Measurements from ENCODE around the gene XBP1.
A peak's percentile ranks its signal among the peaks of the same experiment; 100 is the strongest.
"Not testable (repeated sequence)": the region's sequence is repeated elsewhere in the genome, so short reads cannot be mapped to it uniquely, and the experiment has no call there.

The XBP1 gene

DNA sequence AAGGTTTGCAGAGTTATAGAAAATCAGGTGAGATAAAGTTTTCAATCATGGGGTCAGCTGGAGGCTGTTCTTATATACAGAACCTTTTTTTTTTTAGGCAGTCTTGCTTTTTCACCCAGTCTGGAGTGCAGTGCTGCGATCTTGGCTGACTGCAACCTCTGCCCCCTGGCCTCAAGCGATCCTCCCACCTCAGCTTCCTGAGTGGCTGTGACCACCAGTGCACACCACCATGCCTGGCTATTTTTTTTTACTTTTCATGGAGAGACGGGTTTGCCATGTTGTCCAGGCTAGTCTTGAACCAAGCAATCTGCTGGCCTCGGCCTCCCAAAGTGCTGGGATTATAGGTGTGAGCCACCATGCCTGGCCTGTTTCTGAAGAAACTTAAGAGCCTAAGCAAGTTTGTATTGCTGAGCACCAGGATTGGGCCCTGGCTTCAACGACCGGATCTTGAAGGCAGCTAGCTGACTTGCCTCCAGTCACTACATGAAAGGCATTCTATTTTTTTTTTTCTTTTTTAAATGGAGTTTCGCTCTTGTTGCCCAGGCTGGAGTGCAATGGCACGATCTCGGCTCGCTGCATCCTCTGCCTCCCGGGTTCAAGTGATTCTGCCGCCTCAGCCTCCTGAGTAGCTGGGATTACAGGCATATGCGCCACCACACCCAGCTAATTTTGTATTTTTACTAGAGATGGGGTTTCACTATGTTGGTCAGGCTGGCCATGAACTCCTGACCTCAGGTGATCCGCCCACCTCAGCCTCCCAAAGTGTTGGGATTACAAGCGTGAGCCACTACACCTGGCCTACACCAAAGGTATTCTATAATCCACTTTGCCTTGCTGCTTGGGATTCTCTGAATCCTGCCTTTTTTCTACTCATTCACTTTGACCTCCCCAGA is 7.6 kb downstream of the XBP1 start:
- DNase-seq (ENCODE audit: low read depth in 2 of 2) = no peak

DNA sequence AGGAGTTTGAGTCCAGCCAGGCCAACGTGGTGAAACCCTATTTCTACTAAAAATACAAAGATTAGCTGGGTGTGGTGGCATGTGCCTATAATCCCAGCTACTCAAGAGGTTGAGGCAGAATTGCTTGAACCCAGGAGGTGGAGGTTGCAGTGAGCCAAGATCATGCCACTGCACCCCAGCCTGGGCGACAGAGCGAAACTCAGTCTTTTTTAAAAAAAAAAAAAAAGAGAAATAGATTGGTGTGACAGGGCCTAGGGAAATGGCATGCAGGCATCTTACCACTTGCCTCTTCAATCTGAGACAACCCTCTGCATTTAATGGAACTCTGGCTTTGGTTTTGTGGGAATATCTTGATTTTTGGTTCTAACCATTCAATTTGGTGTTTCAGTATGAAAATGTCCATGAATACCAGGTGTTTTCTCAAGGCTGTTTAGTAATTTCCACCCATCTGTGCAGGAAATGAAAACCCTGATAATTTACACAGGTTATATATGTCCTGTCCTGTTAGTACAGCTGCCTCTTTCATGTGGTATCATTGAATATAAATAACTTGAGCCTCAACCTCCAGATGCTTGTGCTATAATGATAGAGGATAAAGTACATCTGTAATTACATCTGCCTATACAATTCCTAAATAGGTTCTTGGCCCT is 8.4 kb downstream of the XBP1 start:
- no peak for DNase-seq (ENCODE audit: low read depth in 2 of 2)

DNA sequence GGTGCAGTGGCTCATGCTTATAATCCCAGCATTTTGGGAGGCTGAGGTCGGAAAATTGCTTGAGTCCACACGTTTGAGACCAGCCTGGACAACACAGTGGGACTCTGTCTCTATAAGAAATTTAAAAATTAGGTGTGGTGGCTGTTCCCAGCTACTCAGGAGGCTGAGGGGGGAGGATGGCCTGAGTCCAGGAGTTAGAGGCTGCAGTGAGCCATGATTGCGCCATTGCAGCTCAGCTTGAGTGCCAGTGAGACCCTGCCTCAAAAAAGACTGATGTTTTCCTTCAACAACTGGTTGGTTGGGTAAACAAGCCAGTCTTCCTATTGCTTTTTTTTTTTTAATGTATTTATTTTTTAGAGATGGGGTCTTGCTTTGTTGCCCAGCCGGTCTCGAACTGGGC is 9.2 kb downstream of the XBP1 start:
- no peak for DNase-seq (ENCODE audit: low read depth in 2 of 2)

DNA sequence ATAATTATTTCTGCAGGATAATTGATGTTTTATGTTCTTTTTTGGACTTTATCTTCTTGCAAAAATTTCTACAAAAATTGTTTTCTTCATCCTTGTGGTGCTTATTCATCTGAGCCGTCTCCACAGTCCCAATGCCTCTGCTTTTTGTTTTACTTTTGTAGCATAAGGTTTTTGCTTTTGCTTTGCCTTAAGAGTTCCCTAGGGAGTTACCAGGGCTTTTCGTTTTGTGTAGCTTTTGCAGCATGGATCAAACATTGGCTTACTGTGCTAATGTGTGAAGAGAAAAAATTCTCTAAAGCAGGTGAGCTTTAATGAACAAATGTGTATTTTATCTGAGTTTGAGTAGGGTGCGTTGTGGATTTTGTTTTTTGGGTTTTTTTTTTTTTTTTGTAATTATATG is 11.8 kb downstream of the XBP1 start:
- DNase-seq (ENCODE audit: low read depth in 2 of 2) = no peak

DNA sequence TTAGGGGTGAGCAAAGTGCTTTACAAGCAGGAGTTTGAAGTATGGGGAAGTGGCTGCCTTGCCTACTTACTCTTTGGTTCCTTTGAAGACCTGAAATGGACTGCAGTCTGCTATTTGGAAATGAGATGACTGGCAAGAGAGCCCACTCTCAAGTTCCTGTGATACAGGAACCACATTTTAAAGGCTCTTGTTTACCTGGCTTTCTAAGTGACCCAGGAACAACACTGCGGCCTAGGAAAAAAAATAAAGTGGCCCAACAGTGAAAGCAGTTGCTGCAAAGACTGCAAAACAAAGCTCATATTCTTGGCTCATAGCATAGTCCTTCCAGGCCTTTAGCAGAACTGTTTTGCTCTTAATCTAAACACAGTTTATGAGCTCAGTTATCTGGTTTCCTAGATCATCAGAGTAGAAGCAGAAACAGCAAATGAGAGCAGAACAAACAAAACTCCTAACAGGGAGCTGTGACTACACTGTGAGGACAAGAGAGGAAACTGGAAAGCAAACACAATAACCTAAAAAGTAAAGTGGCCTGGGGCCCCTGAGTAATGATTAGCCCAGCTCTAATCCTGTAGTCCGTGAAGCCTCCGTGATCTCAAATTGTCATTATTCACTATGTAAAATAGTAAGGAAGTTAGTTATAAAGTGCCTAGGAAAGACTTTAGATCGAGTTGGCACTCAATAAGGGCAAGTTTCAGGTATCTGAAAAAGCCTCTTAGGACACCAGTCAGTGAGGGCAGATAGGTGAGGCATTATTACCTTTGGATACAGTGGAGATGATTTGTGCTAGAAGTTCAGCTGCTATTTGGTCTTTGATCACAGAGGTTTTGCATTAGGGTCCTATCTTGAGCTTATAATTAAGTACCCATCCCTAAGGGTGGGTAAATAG is 16.3 kb downstream of the XBP1 start:
- no peak for DNase-seq (ENCODE audit: low read depth in 2 of 2)

DNA sequence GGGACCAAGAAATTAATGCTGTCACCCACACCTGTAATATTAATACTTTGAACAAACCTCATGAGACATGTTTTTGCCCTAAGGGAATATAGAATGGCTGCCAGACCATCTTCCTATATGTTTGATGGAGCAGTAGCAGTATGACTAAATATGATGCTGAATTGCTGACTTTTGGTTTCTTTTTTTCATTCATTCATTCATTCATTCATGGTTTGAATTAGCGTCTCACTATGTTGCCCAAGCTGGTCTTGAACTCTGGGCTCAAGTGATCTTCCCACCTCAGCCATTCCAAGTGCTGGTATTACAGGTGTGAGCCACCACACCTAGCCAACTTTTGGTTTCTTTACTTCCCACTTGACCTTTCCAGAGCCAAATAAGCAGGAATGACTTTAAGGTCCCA is 20.1 kb downstream of the XBP1 start:
- no peak for DNase-seq (ENCODE audit: low read depth in 2 of 2)

DNA sequence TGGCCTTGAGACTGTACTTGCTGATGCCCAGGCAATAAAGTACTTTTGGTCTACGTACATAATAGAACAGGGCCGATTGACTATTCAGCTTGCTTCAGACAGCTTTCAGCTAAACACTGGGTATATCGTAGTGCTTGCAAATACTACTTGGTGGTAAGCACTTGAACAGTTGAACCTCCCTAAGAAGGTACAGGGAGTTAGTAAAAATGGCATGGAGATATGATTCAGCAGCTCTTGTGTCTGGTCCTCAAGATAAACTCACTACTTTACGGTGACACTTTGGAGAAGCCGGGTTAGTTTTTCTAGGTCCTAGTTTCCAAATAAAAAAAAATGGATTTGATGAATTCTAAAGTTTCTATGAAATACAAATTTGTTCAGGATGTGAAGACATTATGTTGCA is 20.5 kb downstream of the XBP1 start:
- DNase-seq (ENCODE audit: low read depth in 2 of 2) = no peak

DNA sequence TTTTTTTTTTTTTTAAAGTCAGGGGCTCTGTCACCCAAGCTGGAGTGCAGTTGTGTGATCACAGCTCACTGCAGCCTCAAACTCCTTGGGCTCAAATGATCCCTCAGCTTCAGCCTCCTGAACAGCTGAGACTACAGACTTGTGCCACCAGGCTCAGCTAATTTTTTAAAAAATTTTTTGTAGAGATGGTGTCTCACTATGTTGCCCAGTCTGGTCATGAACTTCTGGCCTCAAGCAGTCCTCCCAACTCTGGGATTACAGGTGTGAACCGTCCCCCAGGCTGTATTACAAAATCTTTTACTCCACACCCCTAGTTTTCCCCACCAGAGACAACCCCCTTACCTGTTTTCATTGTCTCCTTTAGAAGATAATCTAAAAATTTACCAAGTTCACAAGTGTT is 26.0 kb downstream of the XBP1 start:
- DNase-seq (ENCODE audit: low read depth in 2 of 2) = no peak

DNA sequence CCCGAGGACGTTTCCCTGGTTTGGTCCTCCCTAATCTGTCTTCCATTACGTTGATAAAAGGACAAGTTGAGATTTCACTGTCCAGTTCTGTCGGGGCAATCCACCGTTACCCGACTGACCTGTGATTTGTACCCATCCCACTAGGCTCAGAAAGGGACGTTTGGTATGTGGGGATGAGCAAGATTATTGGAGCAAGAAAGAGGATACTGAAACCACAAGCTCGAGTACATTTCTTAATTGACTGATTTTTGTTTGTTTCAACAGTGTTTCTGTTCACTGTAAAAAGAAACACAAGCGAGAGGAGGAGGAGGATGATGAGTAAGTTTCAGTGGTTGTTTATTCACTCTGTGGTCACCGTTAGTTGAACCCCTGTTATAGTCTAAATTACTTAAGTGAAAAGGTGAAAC is 26.9 kb downstream of the XBP1 start:
- DNase-seq (ENCODE audit: low read depth in 2 of 2) = no peak

DNA sequence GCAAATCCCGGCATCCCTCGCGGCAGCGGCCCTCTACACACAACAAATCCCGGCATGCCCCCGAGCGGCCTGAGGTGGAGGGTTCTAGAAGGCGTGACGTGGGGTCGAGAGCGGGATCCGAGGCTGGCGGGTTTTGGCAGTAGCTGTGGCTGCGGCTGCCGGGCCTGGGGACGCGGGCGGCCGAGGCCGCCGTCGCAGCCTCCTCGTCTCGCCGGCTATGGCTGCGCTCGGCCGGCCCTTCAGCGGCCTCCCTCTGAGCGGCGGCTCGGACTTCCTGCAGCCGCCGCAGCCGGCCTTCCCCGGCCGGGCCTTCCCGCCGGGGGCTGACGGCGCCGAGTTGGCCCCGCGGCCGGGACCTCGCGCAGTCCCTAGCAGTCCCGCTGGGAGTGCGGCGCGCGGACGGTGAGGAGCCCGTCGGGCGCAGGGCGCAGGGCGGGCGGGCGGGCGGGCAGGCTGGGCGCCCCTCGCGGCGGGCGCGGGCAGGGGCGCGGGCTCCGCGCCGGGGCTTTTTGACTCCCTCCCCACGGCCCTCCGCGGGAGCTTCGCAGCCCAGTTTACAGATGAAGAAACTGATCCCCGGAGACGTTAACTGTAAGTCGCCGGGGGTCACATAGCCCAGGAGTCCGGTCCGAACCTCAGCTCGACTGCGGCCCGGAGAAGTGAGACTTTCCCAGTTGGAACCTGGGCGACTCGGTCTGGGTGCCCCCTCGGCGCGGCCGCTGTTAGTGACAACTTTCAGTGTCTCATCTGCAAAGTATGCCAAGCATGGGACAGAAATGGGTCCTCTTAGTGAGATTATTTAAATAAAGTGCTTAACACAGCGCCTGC is 27.5 kb downstream of the XBP1 start, which contains the start of gene CCDC117:
TSS of gene CCDC117 (plus strand) at position 63 of the 828 bp plus-strand sequence. CDS start at position 218, 155 bp downstream.
- DNase-seq (ENCODE audit: low read depth in 2 of 2) = peak; percentile 83 to 86

DNA sequence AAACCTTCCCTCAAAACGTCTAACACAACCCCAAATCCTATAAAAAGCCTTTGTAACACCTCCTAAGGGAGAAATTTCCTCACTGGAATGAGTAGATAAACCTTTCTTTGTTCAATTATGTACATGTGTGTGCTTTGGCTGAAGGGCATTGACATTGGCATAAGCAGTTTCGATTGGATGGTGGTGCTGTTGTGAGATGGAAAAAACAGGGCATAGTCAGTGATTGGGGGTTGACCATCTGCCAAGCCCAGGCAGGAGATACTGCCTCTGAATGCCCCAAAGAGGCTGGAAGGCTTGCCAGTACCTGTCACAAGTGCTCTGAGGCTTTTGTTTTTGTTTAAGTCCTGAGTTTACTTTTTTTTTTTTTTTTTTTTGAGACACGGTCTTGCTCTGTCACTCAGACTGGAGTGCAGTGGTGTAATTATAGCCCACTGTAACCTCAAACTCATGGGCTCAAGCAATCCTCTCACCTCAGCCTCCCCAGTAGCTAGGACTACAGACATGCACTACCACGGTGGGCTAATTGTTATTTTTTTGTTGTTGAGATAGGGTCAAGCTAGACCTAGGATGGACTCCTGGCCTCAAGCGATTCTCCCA is 29.1 kb downstream of the XBP1 start:
- DNase-seq (ENCODE audit: low read depth in 2 of 2) = no peak

DNA sequence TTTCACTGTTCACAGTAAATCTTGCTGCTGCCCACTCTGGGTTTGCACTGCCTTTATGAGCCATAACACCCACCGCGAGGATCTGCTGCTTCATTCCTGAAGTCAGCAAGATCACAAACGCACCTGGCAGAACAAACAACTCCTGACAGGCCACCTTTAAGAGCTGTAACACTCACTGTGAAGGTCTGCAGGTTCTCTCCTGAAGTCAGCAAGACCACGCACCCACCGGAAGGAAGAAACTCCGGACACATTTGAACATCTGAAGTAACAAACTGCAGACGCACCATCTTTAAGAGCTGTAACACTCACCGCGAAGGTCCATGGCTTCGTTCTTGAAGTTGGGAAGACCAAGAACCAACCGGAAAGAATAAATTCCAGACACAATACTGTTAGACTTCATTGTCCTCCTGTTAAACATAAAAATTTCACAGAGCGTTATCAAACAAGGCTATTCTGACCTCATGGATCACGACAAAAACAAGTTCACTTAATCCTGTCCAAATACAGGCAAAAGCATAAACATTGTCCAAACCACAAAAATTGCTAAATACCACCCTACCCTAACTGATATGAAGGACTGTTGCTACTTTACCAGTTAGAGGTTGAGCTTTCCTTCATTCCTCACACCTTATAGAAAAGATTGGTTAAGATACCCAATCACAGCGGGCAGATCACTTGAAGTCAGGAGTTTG is 30.8 kb downstream of the XBP1 start:
- no peak for DNase-seq (ENCODE audit: low read depth in 2 of 2)

DNA sequence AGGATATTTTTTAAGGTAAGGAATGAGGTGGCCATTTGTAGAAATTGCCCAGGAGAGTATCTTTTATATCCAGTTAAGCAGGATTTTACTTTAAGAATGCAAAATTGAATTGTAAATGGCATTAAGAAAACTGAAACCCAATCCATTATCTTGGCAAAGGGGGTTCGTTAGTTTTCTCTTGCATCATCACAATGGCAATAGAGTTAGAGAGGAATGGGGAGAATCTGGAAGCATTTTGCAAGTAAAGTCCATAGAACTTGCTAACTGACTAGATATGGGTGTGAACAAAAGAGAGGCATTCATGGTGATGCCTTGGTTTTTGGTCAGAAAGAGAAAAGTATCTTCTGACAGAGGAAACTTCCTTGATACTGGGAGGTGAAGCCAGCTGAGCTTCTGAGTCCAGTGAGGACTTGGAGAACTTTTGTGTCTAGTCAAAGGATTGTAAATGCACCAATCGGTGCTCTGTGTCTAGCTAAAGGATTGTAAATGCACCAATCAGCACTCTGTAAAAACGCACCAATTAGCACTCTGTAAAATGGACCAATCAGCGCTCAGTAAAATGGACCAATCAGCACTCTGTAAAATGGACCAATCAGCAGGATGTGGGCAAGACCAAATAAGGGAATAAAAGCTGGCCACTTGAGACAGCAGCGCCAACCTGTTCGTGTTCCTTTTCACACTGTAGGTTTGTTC is 31.5 kb downstream of the XBP1 start:
- DNase-seq (ENCODE audit: low read depth in 2 of 2) = no peak

DNA sequence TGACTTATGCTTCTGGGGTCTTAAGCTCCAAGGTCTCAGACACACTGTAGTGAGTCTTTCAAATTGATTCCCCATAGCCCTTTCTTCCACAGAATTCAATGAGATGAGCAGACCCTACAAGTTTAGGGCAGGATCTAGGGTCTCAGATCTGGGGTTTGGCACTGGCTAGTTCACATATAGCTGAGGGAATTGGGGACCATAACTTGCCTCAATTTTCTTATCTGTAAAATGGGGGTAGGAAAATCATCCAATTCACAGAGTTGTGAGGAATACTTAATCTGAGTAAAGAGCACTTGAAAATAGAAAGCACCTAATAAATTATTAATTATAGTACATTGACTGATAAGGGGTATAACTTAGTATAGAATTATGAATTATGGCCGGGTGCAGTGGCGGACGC is 33.7 kb downstream of the XBP1 start:
- no peak for DNase-seq (ENCODE audit: low read depth in 2 of 2)

DNA sequence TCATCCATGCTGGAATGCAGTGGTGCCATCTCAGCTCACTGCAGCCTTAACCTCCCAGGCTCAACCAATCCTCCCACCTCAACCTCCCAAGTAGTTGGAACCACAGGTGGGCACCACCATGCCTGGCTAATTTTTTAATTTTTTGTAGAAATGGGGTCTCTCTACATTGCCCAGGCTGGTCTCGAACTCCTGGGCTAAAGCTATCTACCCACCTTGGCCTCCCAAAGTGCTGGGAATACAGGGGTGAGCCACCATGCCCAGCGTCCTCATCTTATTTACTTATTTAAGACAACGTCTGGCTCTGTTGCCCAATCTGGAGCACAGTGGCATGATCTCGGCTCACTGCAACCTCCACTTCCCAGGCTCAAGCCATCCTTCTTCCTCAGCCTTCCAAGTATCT is 38.4 kb downstream of the XBP1 start:
- DNase-seq (ENCODE audit: low read depth in 2 of 2) = not testable (repeated sequence)

DNA sequence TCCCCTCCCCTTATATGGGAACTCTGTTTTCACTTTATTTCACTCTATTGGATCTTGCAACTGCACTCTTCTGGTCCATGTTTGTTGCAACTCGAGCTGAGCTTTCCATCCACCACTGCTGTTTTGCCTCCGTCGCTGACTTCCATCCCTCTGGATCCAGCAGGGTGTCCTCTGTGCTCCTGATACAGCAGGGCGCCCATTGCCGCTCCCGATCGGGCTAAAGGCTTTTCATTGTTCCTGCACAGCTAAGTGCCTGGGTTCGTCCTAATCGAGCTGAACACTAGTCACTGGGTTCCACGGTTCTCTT is 39.0 kb downstream of the XBP1 start:
- DNase-seq (ENCODE audit: low read depth in 2 of 2) = no peak

DNA sequence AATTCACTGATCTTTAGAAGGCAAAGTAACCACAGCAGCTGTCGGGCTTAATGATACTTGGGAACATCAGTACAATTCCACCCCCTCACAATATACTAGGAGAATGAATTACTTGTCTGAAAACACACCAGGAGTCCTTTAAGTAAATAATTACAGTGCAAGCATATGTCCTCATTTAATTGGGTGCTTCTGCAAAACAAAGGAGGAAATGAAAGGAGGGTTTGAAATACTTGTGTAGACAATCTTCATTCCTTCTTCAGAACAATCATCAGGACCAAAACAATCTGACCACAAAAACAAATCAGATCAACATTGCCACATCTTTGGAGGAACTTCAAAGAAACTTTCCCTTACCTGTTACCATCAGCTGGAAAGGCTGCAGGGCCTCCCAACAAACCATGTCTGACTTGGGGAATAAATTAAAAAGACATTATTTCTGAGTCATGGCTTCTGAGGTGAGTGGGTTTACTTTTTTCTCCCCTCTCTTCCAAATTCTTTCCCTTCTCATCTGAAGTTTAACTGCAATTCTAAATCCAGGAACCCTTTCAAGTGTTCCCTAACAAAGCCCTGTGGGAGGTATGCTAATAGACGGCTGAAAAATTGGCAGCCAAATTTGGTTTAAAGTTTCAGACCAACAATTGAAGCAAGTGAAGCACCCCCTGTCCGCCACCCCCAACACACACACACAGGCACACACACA is 40.4 kb downstream of the XBP1 start:
- no peak for DNase-seq (ENCODE audit: low read depth in 2 of 2)

DNA sequence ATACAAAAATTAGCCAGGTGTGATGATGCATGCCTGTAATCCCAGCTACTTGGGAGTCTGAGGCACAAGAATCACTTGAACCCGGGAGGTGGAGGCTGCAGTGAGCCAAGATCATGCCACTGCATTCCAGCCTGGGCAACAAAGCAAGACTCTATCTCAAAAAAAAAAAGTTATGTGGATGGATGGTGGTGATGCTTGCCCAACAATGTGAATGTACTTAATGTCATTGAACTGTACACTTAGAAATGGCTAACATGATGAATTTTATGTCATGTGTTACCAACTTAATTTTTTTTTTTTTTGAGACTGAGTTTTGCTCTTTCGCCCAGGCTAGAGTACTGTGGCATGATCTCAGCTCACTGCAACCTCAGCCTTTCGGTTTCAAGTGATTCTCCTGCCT is 45.9 kb downstream of the XBP1 start:
- not testable (repeated sequence) for DNase-seq (ENCODE audit: low read depth in 2 of 2)

DNA sequence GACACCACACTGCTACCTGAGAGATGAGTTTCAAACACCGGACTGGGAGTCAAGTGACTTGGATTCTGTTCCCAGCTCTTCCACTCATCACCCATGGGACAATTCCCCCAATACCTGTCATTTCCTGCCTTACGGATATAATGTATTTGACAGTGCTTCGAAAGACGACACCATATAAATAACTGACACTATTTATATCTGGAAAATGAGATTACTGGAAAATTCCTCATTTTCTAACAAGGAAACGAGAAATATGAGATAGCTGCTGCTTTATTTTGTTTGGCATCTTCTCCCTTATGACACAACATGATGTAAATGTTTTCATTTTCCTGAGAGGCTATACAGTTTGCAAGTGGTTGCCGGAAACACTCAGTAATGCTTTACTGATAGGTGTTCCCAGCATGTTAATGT is 49.9 kb downstream of the XBP1 start:
- no peak for DNase-seq (ENCODE audit: low read depth in 2 of 2)

All from stimulated activated CD8-positive, alpha-beta memory T cell treated with anti-CD3 and anti-CD28 coated beads, Interleukin-2, amount 100 ng/mL, for 1 hour (primary cell).